NB4 (cell line): ENCODE results near the gene GPSM1.
A peak's percentile ranks its signal among the peaks of the same experiment; 100 is the strongest.

Experiments
- DNase-seq: peaks from one replicate; pipeline ENCODE4 v3.0.0; 2010; ENCODE audit warnings: low read depth
- H3K4me3 ChIP-seq: one replicate; pipeline ENCODE4 v1.5.1; 2011; ENCODE audit warnings: mild to moderate bottlenecking, low read depth, low read length, moderate library complexity
- MYC ChIP-seq: IDR thresholded peaks from 2 replicates; pipeline ENCODE4 v1.6.1; 2011; ENCODE audit warnings: low read depth, low read length
- POLR2A ChIP-seq: IDR thresholded peaks from 2 replicates; pipeline ENCODE4 v1.6.1; 2011; ENCODE audit warnings: mild to moderate bottlenecking; ENCODE audit not compliant: insufficient read length; ENCODE audit errors: extremely low read depth
- TF ChIP-seq, protein P1 (sequence below): IDR thresholded peaks from 2 replicates; pipeline ENCODE4 v1.6.1; 2011; ENCODE audit warnings: low read depth, low read length
- TF ChIP-seq, protein P2 (sequence below): IDR thresholded peaks from one replicate; pipeline ENCODE4 v1.5.1; 2012; ENCODE audit warnings: low read depth, low read length

The GPSM1 gene

DNA sequence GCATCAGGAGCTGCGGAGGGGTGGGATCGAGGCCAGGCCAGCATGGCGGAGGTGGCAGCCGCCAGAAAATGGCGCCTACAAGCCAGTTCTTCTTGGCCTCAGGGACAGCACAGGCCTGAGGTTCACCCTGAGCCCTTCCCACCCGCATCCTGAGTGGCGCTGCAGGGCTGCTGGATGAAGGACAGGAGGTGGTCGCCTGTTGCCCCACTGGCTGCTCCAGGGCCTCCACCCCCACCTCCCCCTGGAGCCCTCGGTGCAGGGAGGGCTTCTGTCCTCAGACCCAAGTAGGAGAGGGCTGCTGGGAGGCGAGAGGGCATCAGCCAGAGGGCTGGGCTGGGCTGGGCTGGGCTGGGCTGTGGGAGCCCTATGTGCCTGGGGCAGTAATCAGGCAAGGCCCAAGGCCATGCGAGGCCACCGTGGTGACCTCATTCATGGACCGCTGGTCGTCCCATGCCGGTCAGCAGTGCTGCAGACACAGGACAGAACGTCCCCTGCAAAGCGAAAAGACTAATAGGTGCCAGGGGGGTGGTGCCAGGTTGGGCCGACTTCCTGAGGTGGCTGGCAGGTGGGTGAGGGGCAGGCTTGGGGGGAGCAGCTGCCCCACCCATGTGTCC is 13.8 kb downstream of the GPSM1 start:
- no peak for TF ChIP-seq POLR2A
- TF ChIP-seq, protein P1, sequence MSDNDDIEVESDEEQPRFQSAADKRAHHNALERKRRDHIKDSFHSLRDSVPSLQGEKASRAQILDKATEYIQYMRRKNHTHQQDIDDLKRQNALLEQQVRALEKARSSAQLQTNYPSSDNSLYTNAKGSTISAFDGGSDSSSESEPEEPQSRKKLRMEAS = no peak
- TF ChIP-seq MYC = no peak
- TF ChIP-seq, protein P2, sequence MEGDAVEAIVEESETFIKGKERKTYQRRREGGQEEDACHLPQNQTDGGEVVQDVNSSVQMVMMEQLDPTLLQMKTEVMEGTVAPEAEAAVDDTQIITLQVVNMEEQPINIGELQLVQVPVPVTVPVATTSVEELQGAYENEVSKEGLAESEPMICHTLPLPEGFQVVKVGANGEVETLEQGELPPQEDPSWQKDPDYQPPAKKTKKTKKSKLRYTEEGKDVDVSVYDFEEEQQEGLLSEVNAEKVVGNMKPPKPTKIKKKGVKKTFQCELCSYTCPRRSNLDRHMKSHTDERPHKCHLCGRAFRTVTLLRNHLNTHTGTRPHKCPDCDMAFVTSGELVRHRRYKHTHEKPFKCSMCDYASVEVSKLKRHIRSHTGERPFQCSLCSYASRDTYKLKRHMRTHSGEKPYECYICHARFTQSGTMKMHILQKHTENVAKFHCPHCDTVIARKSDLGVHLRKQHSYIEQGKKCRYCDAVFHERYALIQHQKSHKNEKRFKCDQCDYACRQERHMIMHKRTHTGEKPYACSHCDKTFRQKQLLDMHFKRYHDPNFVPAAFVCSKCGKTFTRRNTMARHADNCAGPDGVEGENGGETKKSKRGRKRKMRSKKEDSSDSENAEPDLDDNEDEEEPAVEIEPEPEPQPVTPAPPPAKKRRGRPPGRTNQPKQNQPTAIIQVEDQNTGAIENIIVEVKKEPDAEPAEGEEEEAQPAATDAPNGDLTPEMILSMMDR = no peak
- no peak for DNase-seq
- H3K4me3 ChIP-seq = no peak overlapping the region

DNA sequence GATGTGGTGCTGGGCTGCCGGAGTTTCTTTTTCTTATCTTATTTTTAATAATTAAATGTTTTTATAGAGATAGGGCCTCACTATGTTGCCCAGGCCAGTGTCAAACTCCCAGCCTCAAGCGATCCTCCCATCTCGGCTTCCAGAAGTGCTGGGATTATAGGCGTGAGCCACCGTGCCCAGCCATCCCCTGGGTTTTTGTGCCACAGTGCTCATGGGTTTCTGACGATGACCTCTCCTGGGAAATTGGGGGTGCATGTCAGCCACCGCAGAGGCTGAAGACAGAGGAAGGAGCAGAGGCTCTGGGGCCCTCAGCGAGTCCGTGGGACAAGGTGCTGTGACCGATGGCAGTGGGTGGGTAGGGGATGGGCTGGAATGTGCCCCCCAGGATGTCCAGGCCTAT is 14.4 kb downstream of the GPSM1 start:
- H3K4me3 ChIP-seq = no peak overlapping the region
- no peak for TF ChIP-seq POLR2A
- TF ChIP-seq, protein P2 = no peak
- TF ChIP-seq MYC = no peak
- TF ChIP-seq, protein P1 = no peak
- no peak for DNase-seq

- no peak overlapping the region for H3K4me3 ChIP-seq
- TF ChIP-seq, protein P2 = no peak
- TF ChIP-seq, protein P1 = peak; percentile 46; the same call in 1 of the 2 replicates
- TF ChIP-seq MYC = 0 out of 2 replicates have a peak, but pooled peaks have one; percentile 23
- TF ChIP-seq POLR2A = peak; percentile 31
- DNase-seq = peak; percentile 88
These were observed 15.1 kb downstream of the GPSM1 start for GRCh38 chr9:136342181-136343120.

DNA sequence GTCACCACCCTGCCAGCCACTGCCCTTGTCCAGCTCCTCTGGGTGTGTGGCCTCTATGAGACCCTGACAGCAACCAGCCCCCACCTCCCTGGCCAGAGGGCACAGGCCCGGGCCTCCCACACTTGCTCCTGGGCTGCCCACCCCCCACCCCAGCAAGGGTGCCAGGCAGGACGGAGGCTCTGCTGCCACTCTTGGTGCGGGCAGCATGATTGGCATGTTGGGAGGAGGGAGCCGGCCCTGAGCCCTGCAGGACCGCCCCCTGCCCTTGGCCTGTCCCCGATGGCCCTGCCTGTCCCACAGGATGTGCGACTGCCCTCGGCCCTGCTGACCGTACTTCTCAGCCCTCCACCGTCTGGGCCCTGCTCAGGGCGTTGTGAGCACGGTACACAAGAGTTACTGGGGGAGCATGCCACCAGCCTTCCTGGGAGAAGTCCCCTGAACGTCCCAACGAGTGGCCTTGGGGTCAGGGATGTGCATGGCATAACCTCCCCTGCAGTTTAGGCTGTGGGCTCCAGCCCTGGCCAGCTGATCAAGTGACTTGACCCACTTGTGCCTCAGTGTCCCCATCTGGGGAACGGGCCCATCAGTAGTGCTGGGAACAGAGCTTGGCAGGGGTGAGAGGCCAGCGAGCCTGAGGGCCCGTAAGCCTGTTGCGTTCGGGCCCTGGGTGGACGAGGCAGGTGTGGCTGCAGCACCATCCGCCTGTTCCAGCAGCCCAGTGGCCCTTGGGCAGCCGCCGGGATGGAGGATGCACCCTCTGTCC is 16.0 kb downstream of the GPSM1 start:
- no peak for DNase-seq
- TF ChIP-seq MYC = no peak
- TF ChIP-seq POLR2A = no peak
- TF ChIP-seq, protein P1 = no peak
- TF ChIP-seq, protein P2 = no peak

GRCh38 chr9:136343884-136344269 is 16.5 kb downstream of the GPSM1 start:
- TF ChIP-seq, protein P2 = no peak
- TF ChIP-seq, protein P1 = no peak
- TF ChIP-seq POLR2A (no peak), MYC (no peak)
- no peak overlapping the region for H3K4me3 ChIP-seq
- no peak for DNase-seq

More for the DNA sequence above, 16.0 kb downstream of the GPSM1 start:
- no peak overlapping the region for H3K4me3 ChIP-seq
